H1 (cell line): ENCODE data around the gene RNF141. TPM values are rescaled to one million over a fixed set of nuclear protein-coding genes. Genes with fewer than 3 reads are reported as not detected.

Experiments used
- CHD7 ChIP-seq: fragments of 300-600 bp; sonication (generic); IDR thresholded peaks from 2 replicates; pipeline ENCODE4 v1.7.1; 2012; ENCODE audit warnings: low read length, moderate library complexity, mild to moderate bottlenecking, inconsistent platforms; ENCODE audit not compliant: insufficient replicate concordance
- CTBP2 ChIP-seq: IDR thresholded peaks from 2 replicates; pipeline ENCODE4 v1.7.0; 2011; ENCODE audit warnings: borderline replicate concordance, mild to moderate bottlenecking, moderate library complexity, mixed read lengths, low read length; ENCODE audit not compliant: insufficient read depth, insufficient read length
- FOSL1 ChIP-seq: IDR thresholded peaks from 2 replicates; pipeline ENCODE4 v1.6.1; 2011; ENCODE audit warnings: mild to moderate bottlenecking, low read depth, low read length, moderate library complexity; ENCODE audit not compliant: insufficient read depth
- polyA plus RNA-seq, 7 experiments: library from polyadenylated mRNA; depleted of rRNA in 3 of 7; stranded (reverse) in 5 of 7; unstranded in 2 of 7; fragments of >200 nt in 5 of 7; fragments of 200-250 nt in 2 of 7; gene quantifications; 1 replicate in 5 of 7; 2 replicates in 1 of 7; 4 replicates in 1 of 7; pipeline versions ENCODE4 v1.2.1 to v1.2.3, GENCODE V29; 2011 to 2013; ENCODE audit warnings: missing spikeins in 2 of 7, mixed read lengths in 2 of 7
- total RNA-seq: library from RNA; stranded (reverse); fragmentation: NEBNext Ultra II Directional; extraction: Animal tissue kit (Norgen Biotek cat#: 25700); gene quantifications from 2 replicates; pipeline ENCODE4 v1.2.1, GENCODE V29; 2021

RNF141 gene
- total and polyA plus RNA-seq, 2 of the 8 experiments (the other 6 are each of a cell fraction or from before 2014, with no cell fraction given): 8.5 to 22.8 TPM

GRCh38 chr11:10581481-10582019 lies 40.6 kb upstream of the RNF141 start (continued):
- TF ChIP-seq CHD7 (no peak), FOSL1 (no peak), CTBP2 (no peak)
